SHP77 (cell line): ENCODE data around the gene AK2.
"Not testable (repeated sequence)": the region's sequence is repeated elsewhere in the genome, so short reads cannot be mapped to it uniquely, and the experiment has no call there.

Experiments
- DNase-seq, 2 experiments: peaks; one replicate each; lab custom pipeline; 2025; lab: John Stamatoyannopoulos, UW

Gene AK2

DNA sequence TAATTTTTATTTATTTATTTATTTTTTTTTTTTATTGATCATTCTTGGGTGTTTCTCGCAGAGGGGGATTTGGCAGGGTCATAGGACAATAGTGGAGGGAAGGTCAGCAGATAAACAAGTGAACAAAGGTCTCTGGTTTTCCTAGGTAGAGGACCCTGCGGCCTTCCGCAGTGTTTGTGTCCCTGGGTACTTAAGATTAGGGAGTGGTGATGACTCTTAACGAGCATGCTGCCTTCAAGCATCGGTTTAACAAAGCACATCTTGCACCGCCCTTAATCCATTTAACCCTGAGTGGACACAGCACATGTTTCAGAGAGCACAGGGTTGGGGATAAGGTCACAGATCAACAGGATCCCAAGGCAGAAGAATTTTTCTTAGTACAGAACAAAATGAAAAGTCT, 63.2 kb downstream of the AK2 start:
- not testable (repeated sequence) for DNase-seq

DNA sequence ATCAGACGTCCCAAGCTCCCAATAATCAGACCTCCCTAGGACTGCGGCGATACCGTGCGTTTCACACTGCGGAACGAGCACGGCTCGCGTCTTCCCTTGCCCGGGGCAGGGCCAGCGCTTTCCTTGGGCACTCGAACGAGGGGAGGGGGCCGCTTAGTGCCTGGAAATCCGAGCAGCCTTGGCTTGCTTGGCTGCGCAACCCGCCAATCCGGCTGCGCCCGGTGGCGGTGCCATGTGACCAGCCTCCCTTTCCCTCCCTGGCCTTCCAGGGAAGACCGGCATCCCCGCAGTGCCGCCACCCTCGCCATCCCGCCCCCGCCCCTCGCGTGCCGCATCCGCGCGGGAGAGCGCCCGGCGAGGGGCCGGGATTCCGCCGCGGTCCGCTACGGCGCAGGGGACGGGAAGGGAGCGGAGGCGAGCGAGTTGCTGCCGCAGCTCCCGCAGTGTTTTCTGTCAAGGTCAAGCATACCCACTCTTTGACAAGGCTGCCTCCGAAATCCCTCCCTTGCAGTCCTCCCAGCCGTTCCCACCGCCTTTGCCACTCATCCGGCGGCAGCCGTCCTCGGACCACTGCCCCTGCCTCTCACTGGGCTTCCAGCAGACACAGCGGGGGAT, 63.8 kb downstream of the AK2 start:
- DNase-seq: peak; percentile 39 to 68

DNA sequence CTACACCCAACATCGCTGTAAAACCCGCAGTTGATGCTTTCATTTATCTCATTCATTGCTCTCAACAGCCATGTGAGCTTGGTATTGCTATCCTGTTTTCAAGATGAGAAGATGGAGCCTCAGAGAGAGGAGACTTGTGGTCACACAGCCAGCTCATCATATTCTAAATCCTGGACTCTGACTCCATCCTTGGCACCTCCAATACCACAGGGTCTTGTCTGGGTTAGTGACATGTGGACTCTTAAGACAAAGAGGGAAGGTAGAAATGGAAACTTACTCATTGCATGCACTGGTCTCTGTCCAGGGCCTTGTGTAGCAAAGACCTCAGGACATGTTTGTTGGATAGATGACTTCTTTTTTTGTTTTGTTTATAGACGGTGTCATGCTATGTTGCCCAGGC, 65.1 kb downstream of the AK2 start:
- no peak for DNase-seq

DNA sequence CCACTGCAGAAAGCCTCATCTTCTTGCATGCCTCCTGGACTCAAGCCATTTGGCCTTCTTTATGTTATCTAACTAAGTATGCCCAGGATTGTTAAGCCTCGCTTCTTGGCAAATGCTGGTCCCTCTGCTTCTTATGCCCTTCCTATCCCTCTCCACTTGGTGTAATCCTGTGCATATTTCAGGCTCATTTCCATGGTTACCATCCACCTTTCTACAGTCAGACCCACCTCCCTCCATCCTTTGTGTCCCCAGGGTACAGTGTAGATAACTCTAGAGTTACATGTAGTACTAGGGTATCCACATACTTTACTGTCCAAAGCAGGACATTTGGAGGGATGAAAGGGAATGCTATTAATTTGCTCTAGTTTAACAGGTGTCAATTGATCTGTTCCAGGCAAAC, 65.5 kb downstream of the AK2 start:
- no peak for DNase-seq

DNA sequence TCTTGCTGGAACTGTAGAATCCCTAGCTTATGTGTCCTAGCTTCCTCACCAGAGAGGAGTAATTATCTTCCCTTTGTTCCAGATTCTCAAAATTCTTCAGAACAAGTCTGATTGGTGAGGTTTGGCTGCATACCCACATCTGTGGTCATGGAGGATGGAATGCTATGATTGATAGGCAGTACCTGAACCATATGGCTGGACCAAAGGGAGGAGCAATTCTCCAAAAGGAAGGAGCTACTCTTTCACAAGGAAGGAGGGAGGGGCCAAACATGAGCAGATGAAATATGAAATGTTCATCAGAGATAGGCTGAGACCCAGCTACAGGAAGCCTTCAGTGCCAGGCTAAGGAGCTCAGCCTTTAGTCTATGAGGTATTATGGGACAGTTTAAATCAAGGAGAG, 67.1 kb downstream of the AK2 start:
- DNase-seq: no peak

DNA sequence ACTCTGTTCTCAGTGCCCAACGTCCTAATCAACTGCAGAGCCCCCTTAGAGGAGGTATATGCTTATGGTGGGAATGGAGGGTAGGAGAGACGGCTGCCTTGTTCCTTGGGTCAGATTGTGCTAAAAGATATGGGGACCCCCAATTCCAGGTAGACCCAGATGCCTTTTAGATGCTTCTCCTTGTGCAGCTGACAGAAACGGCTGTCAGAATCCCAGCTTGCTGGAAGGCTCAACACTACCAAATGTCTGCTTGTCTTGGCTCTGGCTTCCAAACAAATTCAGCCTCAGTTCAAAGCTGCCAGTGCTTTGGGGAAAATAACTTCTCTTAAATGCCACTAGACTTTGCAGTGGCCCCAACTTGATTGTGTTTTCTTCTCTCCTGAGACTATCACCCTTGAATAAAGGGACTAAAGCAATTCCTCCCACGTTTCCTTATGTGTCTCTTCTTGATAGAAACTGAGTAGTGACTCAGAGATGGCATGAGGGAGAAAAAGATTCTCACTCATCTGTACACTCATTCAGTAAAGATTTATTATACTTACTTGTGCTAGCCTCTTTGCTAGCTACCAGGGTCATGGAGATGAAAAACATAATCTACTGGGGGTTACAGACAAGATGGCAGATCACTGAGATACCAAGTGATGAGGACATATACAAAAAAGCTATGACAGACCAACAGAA, 68.7 kb downstream of the AK2 start:
- no peak for DNase-seq

DNA sequence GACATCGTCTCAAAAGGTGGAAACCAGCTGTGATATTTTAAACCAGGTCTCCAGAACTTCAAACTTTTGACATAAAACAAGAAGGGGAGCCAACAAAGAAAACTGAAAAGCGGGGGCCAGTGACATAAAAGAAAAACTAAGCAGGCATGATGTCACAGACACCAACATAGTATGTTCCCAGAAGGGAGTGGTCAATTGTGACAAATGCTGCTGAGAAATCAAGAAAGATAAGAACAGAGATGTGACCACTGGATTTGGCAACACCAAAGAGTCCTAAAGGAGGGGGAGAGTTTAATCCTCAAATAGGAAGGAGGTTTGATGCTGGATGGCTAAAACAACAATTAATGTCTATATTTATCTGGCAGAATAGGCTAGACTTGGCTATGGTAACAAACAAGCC, 69.8 kb downstream of the AK2 start:
- DNase-seq: no peak

DNA sequence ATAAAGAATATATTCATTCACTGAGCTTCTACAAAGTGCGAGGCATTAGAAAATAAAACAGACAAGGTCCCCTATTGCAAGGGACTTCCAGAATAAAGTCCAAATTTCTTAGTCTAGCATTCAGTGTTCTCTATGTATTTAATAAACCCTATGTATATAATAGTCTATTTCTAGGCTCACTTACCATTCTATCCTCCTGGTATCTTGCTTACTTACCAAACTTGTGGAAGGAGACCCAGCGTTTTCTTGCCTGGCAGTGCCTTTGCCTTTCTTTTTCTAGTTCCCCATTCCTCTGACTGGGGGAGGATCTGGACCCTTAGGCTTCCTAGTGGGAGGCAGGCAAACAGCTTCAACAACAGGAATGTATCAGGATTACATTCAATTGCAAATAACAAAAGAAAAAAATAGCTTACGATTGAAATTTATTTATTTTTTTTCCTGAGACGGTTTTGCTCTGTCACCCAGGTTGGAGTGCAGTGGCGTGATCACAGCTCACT, 71.4 kb downstream of the AK2 start:
- DNase-seq: no peak

DNA sequence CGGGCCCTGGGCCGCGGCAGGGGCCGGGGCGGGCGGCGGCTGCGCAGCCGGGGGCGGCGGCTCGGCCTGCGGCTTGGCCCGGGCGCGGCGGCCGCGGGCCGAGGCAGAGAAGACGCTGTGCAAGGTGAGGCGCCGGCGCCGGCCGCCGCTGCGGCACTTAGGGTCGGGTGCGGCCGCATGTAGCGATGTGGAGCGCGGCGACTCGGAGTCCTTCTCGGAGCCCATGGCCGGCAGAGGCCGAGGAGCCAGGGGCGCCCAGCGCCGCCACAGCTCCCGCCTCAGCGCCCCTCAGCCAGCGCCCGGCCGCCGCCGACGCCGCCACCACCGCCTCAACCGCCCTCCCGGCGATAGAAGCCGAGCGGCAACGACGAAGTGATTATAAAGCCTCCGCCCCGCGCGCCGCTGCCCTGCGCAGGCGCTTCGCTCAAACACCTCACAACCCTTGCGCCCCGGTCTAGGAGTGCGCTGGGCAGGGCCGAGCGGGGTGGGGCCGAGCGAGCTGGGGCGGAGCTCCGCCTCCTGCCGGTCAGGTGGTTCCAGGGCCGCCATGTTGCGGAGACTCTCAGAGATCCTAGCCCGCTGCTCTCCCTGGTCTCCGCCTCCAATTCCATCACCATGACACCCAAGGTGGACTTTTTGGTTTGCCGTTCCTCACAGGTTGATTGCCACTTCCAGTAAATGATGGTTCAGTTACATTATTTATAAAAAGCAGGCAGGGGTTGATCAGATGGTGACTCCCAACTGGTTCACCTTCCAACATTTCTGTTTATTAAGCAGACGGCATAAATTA, 72.0 kb downstream of the AK2 start, which contains the start of gene RNF19B:
TSS of gene RNF19B (minus strand) at position 349 of the 790 bp plus-strand sequence. CDS start at position 225, 124 bp downstream.
- DNase-seq: peak; percentile 87 to 94

DNA sequence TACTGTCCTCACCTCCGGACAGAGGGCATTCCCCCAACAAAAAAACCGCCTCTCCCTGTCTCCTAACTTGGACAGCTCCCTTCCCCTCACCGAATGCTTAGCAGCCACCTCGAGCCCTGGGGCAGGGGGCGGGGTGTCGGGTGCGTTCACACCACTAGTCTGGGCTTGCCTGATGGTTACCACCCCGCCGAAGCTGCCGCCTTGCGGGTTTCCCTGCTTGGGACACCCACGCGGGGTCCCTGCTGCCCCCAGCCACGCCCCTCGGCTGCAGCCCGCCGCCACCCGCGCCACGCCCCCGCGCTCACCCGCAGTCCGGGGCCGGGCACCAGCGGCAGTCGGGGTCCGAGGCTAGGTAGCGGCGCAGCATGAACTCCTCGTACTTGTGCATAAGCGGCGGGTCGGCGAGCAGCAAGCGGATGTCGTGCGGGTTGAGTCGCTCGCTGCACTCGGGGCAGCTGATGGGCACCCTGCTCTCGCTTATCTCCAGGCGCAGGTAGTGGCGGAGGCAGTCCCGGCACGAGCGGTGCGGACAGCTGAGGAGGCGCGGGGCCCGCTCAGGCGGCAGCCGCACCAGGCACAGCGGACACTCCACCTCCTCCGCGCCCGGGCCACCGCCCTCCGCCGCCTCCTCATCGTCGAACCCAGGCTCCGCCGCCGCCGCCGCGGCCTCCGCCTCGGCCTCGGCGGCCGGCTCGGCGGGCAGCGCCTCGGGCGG, 72.8 kb downstream of the AK2 start:
- DNase-seq: peak; percentile 17 to 31

DNA sequence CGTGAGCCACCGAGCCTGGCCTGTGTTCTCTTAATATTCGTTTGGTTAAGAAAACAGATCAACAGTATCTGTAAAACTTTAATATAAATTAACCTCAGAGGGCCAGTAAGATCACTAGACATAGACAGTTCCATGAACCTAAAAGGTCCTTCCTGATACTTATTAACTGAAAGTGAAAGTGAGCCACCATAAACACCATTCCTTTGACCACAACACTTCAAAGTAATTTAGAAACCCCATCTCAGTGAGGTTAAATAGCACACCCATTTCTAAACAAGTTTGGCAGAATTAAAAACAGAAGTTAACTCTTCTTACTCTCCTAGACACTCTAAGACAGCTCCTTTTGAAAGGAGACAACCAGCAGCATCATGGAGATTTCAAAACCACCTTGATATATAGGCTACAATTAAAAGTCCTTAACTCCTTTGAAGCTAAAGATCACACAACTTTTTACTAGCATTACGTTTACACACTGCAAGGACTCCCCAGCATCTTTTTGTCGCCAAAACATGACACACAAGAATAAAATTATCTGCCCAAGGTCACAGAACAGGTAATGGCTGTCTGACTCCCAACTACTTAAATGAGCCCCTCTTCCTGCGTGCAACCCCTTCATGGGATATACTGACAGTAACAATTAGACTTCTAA, 74.3 kb downstream of the AK2 start:
- DNase-seq: no peak

DNA sequence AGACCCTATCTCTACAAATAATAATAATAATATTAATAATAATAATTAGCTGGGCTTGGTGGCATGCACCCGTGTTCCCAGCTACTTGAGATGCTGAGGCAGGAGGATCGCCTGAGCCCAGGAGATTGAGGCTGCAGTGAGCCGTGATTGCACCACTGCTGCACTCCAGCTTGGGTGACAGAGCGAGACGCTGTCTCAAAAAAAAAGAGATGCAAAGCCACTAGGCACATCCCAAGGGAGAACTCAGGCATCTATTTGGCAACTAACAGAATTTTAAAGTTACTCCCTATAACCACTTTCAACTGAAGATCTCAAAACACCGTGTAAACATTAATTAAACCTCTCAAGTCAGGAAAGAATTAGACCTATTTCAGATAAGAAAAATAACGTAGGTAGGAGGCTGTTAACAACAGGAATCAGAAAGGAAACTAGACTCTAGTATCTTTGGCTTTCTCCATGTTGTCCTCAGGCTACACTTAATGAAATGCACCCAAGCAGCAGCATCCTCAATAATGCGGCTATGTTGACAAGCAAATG, 75.8 kb downstream of the AK2 start:
- DNase-seq: no peak

DNA sequence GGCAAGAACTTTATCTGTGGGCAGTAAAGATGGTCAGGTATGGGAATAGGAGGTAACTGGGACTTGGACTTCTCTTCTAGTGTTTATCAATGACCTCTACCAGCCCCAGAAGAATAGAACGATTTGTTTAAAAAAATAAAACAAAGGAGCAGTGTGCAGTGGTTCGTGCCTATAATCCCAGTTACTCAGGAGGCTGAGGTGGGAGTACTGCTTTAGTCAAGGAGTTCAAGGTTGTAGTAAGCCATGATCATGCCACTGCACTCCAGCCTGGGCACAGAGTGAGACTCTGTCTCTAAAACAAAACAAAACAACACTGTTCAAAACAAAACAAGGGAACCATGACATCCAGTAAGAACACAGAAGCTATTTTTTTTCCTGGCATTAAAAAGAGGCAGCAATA, 76.3 kb downstream of the AK2 start:
- DNase-seq: no peak

DNA sequence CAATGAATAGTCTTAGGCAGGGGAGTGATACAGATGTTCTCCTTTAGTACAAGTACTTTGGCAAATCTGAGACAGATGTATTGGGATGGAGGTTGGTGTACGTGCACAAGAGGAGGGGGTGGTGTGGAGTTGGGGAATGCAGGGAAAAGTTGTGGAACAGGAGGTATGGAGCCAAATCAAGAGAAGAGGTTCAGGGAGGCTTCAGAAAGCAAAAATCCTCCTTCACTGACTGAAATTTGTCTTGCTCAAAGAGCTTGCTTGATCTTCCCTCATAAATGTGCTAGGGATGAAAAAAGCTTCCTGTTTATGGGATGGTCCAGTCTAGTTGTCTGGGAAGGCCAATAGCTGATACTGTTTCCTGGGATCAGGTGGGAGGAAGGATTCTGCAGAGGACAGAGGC, 77.9 kb downstream of the AK2 start:
- no peak for DNase-seq
